ENCODE results near the gene MYH9.
"Not testable (repeated sequence)": the region's sequence is repeated elsewhere in the genome, so short reads cannot be mapped to it uniquely, and the experiment has no call there.

Gene MYH9

GRCh38 chr22:36289948-36290371, 97.8 kb downstream of the MYH9 start:
- not testable (repeated sequence) for DNase-seq

- peak; percentile 7 for DNase-seq
Measured at GRCh38 chr22:36289406-36289870, 98.3 kb downstream of the MYH9 start.

- peak; percentile 38 for DNase-seq
Measured at GRCh38 chr22:36288571-36289405, 99.0 kb downstream of the MYH9 start.

GRCh38 chr22:36287881-36288515, 99.8 kb downstream of the MYH9 start:
- peak; percentile 29 for DNase-seq

GRCh38 chr22:36286096-36286957, 101.4 kb downstream of the MYH9 start:
- DNase-seq: peak; percentile 81

- DNase-seq: peak; percentile 43
Measured at GRCh38 chr22:36285545-36285944, 102.2 kb downstream of the MYH9 start.

GRCh38 chr22:36285017-36285416, 102.8 kb downstream of the MYH9 start:
- DNase-seq: peak; percentile 50

GRCh38 chr22:36284171-36284571, 103.6 kb downstream of the MYH9 start:
- DNase-seq: peak; percentile 17

- no peak for DNase-seq
Measured at GRCh38 chr22:36282328-36282831, 105.4 kb downstream of the MYH9 start.

- DNase-seq: peak; percentile 34
Measured at GRCh38 chr22:36281781-36282327, 105.9 kb downstream of the MYH9 start.

GRCh38 chr22:36280379-36280778, 107.4 kb downstream of the MYH9 start:
- peak; percentile 38 for DNase-seq

- DNase-seq: peak; percentile 16
Measured at GRCh38 chr22:36279219-36279666, 108.5 kb downstream of the MYH9 start.

- DNase-seq: peak; percentile 69
Measured at GRCh38 chr22:36277482-36278291, 110.1 kb downstream of the MYH9 start.

- DNase-seq: peak; percentile 3
Measured at GRCh38 chr22:36274531-36274930, 113.2 kb downstream of the MYH9 start.

GRCh38 chr22:36271951-36272350, 115.8 kb downstream of the MYH9 start:
- not testable (repeated sequence) for DNase-seq

- DNase-seq: not testable (repeated sequence)
Measured at GRCh38 chr22:36271231-36271630, 116.5 kb downstream of the MYH9 start.

GRCh38 chr22:36267896-36268485, 119.8 kb downstream of the MYH9 start:
- DNase-seq: no peak

- no peak for DNase-seq
Measured at GRCh38 chr22:36267058-36267457, 120.7 kb downstream of the MYH9 start.

- not testable (repeated sequence) for DNase-seq
Measured at GRCh38 chr22:36263886-36264664, 123.7 kb downstream of the MYH9 start.

- not testable (repeated sequence) for DNase-seq
Measured at GRCh38 chr22:36263216-36263673, 124.5 kb downstream of the MYH9 start.

All from right forelimb (tissue), 1 donor.